Stimulated activated CD8-positive, alpha-beta memory T cell treated with anti-CD3 and anti-CD28 coated beads, Interleukin-4, amount 100 ng/mL, for 4 hours (primary cell): ENCODE results near the gene SAPCD2.
A peak's percentile ranks its signal among the peaks of the same experiment; 100 is the strongest.
"Not testable (repeated sequence)": the region's sequence is repeated elsewhere in the genome, so short reads cannot be mapped to it uniquely, and the experiment has no call there.

Source experiments
- DNase-seq, 2 donors: peaks; one replicate each; pipeline ENCODE4 v3.0.0-alpha.2; 2020; ENCODE audit warnings: low read depth in 2 of 2, low spot score in 1 of 2

The SAPCD2 gene

DNA sequence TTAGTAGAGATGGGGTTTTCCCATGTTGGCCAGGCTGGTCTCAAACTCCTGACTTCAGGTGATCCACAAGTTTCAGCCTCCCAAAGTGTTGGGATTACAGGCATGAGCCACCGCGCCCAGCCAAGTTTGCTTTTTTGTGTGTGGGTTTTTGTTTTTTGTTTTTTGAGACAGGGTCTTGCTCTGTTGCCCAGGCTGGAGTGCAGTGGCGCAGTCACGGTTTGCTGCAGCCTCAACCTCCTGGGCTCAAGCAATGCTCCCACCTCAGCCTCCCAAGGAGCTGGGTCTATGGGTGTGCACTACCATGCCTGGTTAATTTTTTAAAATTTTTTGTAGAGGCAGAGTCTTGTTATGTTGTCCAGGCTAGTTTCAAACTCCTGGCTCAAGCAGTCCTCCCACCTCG lies 36.9 kb downstream of the SAPCD2 start:
- DNase-seq, result not testable (repeated sequence)

DNA sequence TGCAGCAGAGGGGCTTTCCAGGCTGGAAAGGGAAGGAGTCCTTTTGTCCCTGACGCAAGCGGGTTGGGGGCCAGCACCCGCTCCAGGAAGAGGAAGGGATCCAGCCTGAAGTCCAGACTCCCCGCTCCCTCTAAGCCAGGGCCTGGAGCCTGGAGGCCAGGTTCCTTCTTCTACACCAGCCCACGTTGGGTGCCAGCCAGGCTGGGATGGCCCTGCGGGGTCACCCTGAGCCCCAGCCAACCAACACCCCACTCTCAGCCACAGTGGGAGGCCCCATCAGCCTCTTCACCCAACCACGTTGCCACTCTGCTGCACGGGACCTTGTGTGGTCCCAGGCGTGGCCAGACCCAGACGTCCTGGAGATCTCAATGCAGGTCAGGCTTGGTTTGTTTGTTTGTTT lies 37.5 kb downstream of the SAPCD2 start:
- no peak for DNase-seq

GRCh38 chr9:137031904-137032640 lies 38.3 kb downstream of the SAPCD2 start, which contains the start of gene FUT7:
TSS of gene FUT7 (minus strand) at chr9:137032088. CDS start at chr9:137031991, 97 bp downstream.
- DNase-seq, result no peak

DNA sequence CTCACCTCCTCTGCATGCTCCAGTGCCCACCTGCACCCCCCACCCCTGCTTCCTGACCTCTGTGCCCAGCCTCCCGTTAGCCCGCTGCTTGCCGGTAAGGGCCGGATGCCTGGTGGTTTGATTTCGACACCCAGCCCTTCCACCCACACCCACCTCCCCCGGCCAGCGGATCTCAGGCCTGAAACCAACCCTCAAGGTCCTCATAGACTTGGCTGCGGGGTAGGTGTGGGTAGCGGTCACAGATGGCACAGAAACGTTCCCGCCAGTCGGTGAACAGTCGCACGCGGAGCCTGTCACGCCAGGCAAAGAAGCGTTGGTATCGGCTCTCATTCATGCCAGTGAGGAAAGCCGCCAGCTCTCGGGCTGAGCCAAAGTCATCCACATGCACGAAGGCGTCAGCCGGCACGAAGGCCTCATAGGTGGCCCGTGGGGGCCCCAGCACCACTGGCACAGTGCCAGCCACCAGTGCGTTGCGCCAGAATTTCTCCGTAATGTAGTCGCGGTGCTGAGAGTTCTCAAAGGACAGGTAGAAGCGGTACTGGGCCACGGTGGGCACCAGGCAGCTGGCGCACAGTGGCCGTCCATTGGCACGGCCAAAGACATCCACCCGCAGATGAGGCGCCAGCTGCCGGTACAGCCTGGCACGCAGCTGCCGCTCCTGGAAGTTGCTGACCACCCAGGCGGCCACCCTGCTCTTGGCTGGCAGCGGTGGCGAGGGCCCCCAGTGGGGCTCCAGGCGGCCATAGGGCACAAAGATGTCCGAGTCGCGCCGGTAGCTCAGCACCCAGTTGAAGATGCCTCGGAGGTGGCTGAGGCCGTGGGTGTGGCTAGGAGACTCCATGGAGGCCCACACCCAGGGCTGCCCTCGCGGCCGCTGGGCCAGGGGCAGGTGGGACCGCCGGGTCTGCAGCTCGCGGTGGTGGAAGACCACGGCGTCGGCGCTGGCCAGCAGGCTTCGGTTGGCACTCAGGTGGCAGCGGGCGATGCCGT lies 39.5 kb downstream of the SAPCD2 start:
- no peak for DNase-seq

DNA sequence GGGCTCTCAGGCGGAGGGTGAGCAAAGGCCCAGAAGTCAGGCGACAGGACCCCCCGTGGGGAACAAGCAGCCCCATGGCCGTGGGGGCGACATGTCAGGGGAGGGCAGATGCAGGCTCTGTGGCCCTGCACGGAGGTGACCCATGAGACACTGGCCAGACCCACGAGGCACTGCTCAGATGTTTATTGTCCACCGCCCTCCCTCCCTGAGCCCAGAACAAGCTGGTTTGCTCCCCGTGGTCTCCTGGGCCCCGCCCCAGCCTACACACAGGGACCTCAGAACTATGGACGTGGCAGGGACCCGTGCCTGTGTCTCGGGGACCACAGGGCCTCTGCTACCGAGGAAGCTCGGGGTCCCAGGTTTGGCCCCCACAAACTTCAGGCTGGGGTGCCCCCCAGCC lies 40.4 kb downstream of the SAPCD2 start:
- no peak for DNase-seq

DNA sequence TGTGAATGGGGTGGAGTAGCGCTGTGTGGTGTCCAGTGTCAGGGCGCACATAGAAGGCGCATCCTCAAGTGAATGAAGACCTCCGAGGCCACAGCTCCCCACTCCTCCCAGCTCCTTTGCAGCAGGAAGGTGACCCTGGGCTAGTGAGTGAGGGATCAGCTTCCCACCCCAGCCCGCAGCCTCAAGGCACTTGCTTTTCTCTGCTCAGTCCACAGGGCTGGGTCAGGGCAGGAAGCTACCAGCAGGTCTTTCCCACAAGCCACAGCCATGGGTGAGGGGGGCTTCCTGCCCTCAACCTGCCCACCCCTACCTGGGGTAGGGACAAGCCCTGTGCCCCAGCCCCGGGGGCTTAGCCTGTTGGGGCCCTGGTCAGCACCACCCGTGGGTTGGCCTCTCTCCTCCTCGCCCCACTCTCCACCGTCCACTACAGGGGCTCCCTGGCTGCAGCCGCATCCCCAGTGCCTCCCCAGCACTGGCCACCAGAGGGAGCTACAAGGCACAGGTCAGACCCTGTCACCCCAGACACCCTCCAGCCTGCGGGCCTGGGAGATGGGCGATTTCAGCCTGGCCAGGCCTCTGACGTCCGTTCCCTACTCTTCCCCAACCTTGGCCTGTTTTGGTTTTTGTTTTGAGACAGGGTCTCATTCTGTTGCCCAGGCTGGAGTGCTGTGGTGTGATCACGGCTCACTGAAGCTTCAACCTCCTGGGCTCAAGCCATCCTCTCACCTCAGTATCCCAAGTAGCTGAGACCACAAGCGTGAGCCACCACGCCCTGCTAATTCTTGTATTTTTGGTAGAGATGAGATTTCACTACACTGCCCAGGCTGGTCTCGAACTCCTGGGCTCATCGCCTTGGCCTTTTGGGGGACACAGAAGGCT lies 41.1 kb downstream of the SAPCD2 start:
- DNase-seq, result peak; percentile 40 to 52

DNA sequence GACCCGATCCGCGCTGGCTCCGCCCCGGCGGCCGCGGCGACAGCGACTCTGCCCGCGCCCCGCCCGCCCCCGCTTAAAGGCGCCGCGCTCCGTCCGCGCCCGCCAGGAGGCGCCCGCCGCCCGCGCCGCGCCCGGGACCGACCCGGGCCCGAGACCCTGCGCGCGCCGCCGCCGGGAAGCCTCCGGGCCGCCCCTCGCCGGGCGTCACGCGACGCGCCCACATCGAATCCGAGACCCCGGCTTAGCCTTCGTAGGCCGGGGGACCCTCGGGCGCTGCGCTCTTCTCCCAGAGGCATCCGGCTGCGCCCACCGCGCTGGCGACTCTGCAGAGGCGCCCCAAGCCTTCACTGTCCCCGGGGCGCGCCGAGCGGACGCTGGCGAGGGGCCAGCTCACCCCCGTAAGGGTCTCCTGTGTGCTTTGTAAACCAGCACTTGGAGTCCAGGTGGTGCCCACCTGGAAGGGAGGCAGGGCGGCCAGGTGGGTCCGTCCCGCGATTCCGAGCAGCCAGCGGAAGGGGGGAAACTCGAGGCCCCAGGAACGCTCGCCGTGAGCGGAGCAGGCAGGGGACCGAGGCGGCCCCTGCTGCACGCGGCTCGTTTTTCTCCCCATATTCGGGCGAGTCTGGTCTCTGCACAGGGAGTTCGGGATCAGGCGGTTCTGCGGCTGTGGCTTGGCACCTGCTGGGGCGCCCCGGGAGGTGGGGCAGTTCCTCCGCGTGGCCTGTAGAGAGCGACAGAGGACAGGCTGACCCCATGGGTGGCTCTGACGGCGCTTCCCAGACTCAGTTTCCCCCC lies 41.9 kb downstream of the SAPCD2 start:
- no peak for DNase-seq

- no peak for DNase-seq
Measured at GRCh38 chr9:137027369-137028262, 42.7 kb downstream of the SAPCD2 start, which contains the start of gene ABCA2. TSS of gene ABCA2 (minus strand) at chr9:137028237. CDS start at chr9:137028140, 97 bp downstream.

GRCh38 chr9:137026828-137027227 lies 43.5 kb downstream of the SAPCD2 start:
- DNase-seq, result no peak

DNA sequence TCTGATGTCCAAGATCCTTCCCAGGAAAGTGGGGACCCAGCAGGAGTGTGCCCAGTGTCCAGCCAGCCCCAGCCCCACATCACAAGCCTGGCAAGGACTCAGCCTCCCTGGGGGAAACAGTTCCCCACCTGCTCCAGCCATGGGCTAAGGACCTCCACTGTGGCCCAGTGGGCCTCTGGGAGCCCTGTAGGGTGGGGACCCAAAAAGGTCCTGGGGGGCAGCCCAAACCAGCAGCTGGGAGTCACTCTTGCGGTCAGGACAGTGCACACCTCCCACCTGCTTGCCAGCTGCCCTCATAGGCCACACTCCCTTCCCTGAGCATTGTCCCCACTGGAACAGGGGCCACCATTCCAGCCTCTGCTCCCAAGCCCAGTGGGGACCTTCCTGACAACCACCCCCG lies 44.0 kb downstream of the SAPCD2 start:
- DNase-seq, result no peak

DNA sequence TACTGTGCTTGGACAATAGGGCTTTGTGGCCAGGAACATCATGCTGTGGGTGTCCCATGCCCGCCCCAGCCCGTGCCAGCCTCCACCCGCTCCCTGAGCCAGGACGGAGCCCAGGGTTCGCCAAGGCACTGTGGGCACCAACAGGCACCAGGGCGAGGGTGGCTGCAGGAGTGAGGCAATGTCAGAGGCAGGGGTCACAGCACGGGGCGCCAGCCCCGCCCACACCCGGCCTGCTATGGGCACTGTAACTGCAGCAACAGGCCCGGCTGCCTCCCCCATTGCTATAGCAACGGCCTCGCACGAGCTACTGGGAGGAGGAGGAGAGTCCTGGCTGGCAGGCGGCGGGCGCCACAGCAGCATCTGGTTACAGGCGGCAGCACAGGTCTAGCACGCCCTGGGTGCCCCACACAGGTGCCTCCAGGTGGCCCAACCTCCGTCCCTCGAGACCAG lies 44.8 kb downstream of the SAPCD2 start:
- DNase-seq, result no peak

- DNase-seq, result no peak
Measured at GRCh38 chr9:137023583-137023991, 46.8 kb downstream of the SAPCD2 start.

DNA sequence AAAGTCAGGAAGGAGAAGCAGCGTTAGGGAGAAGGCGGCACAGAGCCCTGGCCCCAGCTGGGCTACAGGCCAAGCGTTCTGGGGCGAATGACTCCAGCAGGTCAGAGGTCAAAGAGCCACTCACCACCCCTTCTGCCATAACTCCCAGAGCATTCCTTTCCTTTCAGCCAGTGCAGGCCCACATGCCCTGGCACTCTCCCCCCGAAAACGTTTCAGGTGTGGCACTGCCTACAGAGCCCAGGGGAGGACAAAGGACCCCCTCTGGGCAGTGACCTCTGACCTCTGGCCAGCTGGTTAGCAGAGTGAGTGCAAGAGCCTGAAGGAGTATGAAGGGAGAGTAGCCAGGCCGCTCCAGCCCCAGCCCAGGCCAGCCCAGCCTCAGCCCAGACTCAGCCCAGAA lies 47.2 kb downstream of the SAPCD2 start:
- no peak for DNase-seq

DNA sequence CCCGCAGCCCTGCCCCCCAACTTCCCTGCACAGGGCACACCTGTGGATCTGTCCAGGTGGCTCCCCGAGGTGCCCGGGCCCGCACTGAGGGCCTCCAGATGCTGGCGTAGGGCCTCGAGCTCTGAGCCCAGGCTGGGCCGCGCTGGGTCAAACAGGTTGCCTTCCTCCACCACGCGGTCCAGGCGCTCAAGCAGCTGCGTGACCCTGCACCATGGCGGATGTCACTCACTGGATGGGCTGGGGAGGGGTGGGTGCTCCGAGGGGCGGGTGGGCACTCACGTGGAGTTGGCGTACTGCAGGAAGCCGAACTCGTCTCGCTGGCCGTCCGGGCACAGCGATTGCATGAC lies 47.7 kb downstream of the SAPCD2 start:
- DNase-seq, result no peak

GRCh38 chr9:137021979-137022661 lies 48.2 kb downstream of the SAPCD2 start:
- peak in 1 of 2 donors; percentile 43 for DNase-seq

DNA sequence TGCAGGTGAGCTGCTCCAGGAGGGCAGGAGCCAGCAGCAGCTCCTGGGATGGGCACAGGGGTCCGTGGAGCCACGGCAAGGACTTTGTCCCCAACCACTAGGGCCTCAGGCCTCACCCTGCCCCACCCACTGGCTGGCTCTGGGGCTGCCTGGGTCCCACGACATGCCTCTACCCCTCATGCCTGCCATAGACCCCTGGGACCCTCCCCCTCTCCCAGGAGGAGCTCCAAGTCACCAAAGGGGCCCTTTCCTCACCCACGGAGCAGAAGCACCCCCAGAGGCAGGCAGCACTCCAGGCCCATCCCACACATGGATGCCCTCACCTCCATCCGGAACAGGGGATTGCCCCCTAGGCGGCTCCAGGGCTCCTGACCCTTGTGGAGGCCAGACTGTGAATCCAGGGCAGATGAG lies 48.8 kb downstream of the SAPCD2 start:
- no peak for DNase-seq

- DNase-seq, result no peak
Measured at GRCh38 chr9:137020771-137021567, 49.4 kb downstream of the SAPCD2 start.
